Brain pericyte (primary cell): ENCODE measurements around the gene CACNA2D2.

Experiments
- DNase-seq: peaks from one replicate; pipeline ENCODE4 v3.0.0-alpha.2; 2012; ENCODE audit warnings: low read depth, low spot score

CACNA2D2 gene

DNA sequence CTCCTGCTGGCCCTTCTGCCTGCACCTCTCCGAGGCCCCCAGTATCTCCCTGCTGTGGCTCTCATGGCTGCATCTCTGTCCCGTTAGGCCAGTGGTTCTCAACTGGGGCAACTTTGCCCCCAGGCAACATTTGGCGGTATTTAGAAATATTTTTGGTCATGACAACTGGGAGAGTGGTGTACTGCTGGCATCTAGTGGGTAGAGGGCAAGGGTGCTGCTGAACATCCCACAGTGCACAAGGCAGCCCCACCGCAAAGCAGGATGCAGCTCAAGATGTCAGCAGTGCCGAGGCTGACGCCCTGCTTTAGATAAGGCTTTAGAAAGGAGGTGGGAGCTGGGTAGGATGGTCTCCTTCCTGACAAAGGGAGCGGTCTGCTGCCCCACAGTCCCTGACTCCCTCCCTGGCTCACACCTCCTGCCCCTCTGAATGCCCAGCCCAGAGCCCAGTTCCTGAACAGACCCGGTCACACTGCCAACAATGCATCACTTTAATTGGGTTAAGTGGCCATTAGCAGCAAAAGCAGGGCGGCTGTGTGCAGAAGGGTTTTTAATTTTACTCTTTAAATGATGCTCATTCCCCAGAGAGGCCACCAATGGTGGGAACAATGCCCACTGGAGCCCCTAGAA, 75.3 kb downstream of the CACNA2D2 start:
- DNase-seq: no peak

DNA sequence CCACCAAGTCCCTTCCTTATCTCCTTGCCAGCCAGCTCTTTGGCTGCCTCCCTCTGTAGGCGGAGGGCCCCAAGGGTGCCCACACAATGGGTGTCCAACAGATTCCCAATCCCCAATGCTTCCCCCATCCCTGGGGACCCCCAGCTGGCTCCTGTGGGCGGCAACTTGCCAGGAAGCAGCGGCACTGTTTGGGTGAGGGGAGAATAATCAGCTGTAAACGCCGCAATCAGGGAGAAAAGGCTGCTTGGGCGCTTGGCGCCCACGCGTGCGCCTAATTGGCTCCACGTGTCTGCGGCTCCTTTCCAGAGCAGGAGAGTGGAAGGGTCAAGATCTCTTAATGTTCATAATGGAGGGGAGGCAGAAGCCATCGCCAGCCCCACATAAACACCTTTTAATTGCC, 76.2 kb downstream of the CACNA2D2 start:
- DNase-seq: no peak

DNA sequence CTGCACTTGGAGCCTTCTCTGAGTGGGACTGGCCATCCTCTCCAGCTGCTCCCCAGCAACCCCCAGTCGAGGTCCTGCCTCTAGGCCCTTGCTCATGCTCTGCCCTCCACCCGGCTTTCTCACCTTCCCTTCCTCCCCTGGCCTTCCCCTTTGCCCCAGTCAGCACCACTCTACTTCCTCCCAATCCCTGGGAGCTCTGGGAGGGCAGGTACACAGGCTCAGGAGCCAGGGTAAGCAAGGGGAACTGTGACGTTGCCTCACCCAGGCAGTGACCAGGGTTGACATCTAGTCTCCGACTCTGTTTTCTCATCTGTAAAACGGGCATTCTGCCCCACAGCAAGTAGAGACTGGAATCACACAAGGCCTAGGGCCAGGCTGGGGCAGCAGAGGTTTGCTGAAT, 77.5 kb downstream of the CACNA2D2 start:
- DNase-seq: no peak

DNA sequence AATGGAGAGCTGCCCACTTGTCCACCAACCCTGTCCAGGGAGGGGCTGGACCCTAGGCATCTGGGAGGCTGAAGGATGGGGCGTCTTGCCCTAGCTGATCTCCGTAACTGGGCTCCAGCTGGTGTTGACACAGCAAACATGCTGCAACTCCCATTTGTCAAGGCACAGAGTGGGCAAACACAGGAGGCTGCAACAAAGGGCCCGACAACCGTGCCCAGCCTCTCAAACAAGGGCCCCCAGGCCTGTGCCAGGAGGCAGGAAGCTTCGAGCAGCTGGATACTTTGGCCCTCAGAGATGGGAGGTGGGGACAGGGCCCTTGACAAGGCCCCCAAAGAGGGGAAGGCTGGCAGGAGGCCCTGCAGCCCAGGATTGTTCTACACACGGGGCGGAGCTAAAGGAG, 79.9 kb downstream of the CACNA2D2 start:
- no peak for DNase-seq

DNA sequence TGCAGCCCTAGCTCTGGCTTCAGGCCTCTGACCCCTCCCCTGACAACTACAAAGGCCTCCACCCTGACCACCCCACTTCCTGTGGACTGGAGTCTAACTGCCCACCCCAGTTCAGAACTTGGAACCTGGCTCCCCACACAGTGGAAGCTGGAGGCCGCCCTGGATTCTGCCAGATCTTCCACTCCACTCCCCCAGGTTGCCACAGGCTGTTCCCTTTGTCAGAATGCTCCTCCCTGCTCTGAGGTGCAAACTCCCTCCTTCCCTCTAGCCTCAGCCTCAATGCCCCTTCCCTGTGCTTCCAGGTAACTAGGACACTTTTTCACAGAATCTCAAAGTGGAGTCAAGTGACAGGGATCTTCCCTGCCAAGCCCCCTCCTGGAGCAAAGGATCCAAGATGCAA, 81.3 kb downstream of the CACNA2D2 start:
- DNase-seq: no peak

DNA sequence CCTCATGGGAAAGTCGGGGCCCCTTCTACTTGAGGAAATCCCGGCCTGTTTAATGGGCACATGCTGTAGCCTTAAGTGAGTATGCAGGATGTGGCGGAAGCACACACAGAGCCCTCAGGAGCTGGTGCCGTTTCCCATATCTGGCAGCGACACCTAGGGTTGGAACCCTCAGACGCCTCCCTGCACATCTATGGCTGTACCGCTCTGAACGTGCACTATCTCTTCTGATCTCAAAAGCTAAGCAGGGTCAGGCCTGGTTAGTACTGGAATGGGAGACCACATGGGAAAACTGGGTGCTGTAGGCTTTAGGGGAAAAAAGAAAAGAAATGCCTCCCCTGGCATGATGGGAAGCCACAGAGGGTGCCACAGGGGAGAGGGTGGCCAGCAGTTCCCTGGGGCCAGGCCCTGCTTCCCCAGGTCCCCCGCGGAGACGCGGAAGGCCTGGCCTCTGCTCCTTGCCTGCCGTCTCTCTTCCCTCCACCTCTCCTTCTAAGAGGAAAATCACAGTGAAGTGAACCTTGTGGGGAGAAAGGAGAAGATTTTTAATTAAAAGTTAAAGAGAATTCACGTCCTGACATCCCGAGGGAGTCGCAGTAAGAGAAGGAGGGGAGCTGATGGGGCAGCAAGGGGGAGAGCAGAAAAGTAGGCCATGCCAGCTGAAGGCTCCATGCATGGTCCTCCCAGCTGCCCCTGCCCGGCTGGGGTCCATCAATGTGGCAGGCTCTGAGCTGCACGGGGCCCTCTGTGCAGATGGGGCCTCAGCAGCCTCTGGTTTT, 83.7 kb downstream of the CACNA2D2 start:
- DNase-seq: no peak

DNA sequence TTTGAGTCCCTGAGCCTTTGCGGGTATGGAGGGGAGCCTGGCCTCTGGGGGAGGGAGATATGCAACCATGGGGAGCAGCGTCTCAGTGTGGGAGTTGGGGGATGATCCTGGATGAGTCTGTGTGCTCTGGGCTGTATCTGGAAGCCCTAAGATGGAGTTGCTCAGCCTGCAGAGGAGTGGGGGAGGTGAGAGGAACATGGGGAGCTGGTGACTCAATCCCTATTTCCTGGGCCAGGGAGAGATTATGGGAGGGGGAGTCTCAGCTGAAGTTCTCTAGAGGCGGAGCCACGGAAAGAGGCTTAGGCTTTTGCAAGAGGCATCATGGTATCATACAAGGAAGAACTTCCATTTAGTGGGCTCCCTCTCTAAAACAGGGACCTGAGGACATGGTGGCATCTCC, 84.6 kb downstream of the CACNA2D2 start:
- DNase-seq: no peak

DNA sequence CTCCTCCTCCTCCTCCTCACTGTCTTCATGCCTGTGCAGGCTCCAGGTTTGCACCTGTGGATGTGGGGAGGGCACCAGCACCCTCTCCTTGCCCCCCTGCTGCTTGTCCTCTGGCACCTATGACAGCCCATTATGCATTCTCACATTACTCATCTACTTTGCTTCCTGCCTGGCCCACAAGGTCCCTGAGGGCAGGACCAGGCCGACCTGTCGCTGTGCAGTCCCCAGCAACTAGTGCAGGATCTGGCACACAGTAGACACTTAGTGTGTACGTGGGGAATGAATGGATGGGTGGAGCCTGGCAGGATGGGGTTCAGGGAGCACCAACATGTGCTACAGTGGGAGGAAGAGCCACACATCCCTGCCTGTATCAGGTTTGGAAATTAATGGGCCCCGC, 85.8 kb downstream of the CACNA2D2 start:
- no peak for DNase-seq

DNA sequence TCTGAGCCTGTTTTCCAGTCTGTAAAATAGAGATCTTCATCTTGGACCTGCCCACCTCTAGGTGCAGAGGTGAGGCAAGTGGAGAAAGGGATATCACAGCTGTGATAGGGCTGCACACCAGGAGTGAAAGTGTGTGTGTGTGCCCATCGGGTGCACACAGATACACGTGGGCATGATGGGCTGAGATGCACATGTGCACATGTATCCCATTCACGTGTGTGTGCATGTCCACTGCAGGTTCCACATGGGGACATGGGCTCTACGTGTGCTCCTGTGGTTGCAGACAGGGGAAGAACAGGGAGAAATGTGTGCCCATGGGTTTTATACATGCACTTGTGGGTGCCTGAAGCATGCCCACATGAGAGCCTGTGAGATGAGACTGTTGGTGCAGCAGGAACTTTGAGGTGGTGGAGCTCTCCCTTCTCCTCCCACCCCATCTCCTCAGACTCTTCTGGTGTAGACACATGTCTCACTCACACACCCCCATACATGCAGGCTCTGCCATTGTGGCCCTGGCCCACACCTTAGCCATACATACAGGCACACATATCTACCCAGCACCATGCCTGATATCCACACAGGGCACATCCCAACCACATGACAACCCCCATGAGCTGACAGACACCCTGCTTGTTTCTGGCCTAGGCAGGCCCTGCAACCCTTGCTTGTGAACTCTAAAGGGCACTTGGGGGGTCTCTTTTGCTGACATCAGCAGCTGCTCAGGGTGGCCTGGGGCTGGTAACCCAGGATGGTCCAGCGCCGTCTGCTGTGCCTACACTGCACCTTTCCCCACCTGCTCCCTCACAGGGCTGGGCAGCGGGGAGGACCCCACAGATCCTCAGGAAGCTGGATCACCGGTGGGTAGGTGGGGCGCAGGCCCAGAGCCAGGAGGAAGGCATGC, 86.4 kb downstream of the CACNA2D2 start:
- DNase-seq: no peak

DNA sequence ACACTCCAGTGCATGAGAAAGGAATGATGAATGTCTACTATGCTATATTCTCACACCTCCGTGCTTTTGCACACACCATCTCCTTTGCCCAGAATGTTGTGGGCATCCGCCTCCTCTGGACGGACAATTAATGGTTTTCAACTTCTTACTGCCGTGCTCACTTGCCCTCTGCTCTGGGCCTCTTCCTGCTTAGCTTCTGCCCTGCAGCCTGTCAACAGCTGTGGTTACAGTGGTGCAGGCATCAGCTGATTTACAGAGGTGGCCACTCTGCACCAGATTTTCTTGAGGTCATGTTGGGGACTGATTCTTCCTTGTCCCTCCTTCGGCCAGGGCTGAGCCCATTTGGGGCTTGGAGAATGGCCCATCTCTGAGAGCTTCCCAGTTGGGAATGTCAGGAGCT, 87.6 kb downstream of the CACNA2D2 start:
- DNase-seq: no peak

DNA sequence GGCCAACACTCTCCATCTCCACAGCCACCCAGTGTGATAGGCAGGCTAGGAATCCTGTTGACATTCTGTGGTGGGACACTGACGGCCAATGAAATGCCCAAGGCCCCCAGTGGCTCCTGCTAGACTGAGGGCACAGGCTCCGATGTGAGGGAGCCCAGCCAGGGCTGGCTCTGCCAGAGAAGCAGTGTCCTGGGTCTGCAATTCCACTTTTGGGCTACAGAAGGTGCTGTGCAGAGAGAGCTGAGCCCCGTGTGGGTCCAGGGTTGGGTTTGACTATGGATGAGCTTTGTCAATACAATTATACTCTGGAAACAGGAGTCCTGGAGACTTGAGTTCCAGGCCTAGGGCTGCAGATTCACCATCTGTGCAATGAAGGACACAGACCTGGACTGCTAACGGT, 88.4 kb downstream of the CACNA2D2 start:
- no peak for DNase-seq

DNA sequence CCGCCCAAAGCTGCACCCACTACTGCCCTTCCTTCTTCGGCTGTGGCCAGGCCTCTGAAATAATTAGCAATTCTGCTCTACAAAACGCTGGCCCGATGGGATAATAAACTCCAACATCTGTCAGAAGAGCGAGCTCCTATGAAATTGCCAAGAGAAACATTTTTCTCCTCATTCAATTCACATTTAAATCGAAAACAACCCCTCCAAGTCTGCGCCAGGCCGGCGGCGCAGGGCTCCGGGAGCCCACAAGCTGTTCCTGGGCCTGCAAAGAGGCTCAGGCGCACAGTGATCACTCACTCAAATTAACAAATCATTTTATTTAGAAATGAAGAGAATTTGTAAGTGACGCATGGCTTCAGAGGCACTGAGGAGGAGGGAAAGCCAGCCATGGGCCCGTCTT, 88.8 kb downstream of the CACNA2D2 start:
- DNase-seq: no peak

DNA sequence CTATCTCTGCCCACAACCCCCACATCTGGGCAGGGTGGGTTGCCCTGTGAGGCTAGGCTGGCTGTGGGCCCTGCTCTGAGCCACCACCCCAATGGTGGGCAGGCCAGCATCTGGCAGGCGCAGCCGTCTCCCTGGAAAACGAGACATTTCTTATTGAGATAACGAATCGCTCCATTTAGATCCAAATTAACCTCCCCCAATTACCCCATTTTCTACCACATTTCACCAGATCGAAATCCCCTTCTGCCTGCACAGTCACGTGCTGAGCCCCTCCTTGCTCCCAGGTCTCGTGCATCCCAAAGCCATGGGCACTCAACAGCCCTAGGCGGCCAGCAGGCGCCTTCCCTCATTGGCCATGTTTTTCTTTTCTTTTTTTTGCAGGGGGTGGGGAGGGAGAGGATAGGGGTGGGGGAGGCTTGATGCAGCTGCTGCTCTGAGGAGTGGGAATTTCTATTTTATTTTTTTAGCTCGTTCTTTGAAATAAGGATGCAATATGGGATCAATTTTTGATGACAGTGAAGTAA, 91.1 kb downstream of the CACNA2D2 start:
- no peak for DNase-seq

DNA sequence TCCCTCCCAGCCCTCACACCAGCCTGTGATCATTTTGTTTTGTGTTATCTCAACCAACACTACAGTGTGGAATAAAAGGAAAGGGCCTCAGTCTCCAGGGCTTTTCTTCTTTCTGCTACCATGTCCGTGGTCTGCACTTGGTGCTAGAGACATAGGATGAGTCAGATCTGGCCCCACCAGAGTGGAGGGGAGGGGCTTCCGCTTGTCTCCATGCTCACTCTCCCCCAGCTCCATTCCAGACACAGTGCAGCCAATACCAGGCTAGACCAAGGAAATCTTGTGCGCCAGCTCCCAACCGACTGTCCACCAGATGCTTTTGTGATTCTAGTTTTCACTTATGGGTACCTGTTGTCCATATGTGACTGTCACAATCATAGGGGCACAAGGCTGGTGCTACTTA, 92.2 kb downstream of the CACNA2D2 start:
- no peak for DNase-seq

DNA sequence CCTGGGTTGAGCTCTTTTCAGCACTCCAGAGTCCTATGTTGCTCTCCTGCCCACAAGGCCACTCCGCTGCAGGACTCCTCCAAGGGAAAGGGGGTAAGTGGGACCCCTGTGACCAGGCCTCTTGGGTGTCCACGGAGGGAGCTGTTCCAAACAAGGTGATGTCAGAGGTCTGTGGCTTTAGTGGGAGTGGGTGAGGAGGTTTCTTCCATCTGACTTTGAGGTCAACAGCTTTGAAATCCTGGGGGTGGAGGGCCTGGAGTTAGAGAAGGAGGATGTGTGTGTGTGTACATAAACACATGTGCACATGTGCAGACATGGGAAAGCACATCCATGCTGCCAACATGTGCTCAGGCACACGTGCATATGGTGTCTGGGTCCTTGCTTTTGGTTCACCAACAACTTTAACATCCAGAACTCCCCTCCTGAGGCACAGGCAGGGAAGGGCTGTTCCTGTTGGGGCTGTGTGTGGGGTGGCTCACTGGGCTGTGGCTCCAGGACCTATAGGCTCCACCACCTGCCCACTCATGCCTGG, 92.8 kb downstream of the CACNA2D2 start:
- no peak for DNase-seq

DNA sequence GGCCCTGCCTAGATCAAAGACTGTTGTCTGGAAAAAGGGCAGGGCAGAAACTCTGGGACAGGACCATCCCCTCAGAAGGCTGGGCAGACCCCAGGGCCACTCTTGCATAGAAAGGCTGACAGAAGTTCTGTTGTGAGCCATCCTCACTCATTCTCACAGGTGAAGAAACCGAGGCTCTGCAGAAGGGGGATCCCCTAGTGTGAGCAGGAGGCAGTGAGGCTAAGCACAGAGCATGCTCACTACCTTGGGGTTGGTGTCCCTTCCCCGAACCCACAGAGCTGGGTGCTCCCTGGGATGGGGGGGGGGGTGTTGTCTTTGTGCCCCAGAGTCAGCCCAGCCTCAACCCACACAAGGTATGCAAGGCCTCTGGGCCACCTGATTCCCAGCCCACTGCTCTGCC, 93.2 kb downstream of the CACNA2D2 start:
- no peak for DNase-seq

DNA sequence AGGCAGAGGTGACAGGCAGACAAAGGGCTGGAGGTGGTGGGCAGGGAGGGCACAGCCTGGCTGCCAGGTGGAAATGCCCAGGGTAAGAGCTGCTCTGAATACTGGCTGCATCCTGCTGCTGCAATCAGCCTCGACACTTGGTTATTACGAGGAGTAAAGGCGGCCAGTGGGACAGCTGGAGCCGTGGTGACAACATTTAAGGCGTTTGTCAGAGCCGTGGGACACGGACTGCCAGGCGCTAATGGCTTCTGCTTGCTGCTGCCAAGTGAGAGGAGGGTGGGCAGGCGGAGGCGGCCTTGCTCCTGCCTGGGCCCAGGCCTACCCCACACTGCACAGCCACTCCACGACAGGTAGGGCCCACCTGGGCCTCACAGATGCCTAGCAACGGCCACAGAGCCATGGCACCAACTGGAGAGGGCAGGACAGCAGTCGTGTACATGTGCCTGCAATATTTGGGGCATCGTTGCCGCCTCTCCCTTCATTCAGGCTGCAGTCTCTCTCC, 94.9 kb downstream of the CACNA2D2 start:
- DNase-seq: no peak

DNA sequence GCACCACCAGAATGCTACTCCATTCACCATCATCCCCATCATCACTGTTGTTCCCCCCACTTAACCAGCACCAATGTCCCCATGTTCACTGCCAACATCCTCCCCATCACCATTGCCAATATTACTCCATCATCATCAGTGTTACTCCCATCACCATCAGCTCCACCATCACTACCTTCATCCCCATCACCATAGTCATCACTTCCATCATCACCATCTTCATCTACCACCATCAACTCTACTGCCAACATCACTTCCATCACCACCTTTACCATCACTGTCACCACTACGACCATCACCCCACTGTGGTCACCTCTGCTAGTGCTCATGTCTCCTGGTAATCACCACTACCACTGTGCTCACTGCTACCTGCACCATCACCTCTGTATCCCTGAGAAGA, 96.9 kb downstream of the CACNA2D2 start:
- no peak for DNase-seq

DNA sequence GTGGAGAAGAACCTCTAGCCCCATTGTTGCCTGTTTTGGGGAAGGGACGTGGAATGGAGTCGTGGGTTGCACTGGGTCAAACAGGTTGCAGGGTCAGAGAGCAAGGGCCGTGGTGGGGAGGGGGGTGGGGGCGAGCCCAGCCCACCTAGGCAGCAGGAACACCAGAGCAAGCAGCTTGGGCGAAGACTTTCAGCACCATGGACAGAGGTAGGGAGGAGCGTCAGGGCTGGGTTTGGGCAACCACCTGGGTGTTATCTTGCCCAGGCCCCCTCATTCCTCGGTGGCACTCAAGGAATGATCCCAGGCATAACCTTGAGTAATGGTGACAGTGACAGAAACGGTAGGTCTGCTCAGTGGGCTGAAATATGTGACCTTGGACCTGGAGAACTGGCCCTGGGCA, 98.2 kb downstream of the CACNA2D2 start:
- DNase-seq: no peak

DNA sequence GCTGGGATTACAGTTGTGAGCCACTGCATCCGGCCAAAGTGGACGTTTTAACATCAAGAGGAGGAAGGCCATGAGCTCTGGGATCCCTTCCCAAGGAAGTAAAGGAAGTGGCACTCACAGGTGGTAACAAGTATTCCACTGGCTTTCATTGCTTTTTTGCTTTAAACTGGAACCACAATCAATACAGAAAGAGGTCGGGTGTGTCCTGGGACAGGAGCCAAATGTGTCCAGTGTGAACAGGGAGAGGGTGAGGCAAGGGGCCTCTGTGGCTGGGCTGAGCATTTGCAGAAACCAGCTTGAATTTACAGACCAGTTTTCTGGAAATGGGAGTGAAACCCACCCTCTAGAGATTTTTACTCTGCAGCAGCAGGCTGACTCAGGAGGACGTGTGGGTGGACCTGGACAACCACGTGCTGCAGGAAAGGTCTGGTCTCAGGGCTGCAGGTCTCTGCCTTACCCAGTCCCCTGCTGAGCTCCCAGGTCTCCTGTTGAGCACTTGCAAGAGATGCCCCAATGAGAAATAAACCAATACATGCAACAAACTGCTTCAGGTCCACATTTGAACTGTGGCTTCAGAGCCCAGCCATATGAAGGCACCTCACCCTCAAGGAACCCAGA, 101.3 kb downstream of the CACNA2D2 start:
- DNase-seq: no peak

DNA sequence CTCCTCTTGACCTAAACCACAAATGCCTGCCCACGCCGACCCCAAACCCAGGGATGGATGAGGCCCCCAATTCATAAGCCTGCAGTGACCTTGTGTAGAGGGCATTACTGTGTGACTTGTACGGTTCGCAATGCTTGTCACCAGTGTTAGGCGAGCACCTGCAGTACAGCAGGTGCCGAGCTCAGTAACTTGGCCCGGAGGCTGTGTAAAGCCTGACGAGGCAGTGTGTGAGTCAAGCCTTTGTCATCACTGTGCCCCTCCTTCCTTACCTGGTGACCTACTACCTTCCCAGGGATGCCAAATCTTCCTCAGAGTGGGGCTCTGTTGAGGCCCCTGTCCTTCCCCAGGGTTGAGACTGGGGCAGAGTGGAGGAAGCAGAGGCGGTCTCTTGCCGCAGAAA, 106.9 kb downstream of the CACNA2D2 start:
- DNase-seq: no peak
